ENCODE measurements around the gene CLECL1.

Gene CLECL1

DNA sequence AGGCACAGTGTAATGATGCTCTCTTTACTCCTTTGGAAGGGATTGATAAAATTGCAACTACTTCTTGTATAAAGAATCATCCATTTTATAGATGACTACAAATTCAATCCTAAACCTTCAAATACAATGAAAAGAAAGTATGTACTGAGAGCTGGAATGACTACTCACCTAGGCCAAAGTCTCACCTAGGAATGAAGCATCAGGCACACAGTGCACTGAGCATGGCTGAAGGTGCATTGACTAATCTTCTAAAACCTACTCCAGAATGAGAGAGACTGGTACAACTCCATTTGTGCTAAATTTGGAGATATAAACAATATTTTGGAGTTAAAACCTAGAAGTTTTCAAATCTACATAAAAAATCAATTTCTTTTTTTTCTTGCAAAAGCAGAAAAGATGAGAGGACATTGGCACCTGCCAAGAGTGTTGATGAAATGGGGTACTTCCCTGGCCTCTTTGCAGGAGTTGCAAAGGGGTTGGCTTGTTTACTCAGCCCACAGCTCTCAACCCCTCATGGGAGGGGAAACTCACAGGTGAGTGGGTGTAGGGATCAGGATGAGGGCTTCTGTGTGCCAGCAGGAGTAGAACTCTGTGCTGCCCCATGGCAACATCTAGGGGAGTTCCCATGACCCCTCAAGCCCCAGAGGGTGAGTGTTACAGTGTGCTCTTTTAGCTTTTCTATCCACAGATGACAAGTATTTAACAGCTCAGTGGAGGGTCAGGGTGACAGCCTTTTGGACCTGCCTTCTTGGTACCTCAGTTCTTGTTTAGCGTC lies 31.3 kb downstream of the CLECL1 start:
- Histone ChIP-seq H3K27me3 (replicated peaks; ENCODE audit: insufficient read depth, low read length) (no peaks in the 10 kb centered on the region), H3K4me1 (ENCODE audit: low read length) (peaks cover 8% of the 10 kb centered on the region), H3K9ac (ENCODE audit: low read length) (no peak overlapping the region), H4K20me1 (ENCODE audit: insufficient read depth, low read length) (no peaks in the 10 kb centered on the region), H3K9me2 (replicated peaks; ENCODE audit: insufficient read depth, low read length) (no peaks in the 10 kb centered on the region), H3K4me2 (ENCODE audit: low read depth, low read length) (no peak overlapping the region), H3K9me3 (replicated peaks; ENCODE audit: insufficient read depth, low read length) (no peaks in the 10 kb centered on the region), H3K4me3 (ENCODE audit: low read length) (no peak overlapping the region), H3K27ac (ENCODE audit: low read length) (no peak overlapping the region), H2AFZ (ENCODE audit: low read length) (no peak overlapping the region), H3K79me2 (ENCODE audit: low read length) (no peaks in the 10 kb centered on the region), H3K36me3 (replicated peaks; ENCODE audit: insufficient read depth, low read length) (no peaks in the 10 kb centered on the region), H3F3A (ENCODE audit: insufficient read depth, low read length) (peaks cover 8% of the 10 kb centered on the region)
- TF ChIP-seq EZH2phosphoT487 (IDR thresholded peaks at IDR 0.05; ENCODE audit: low read length) = no peak
- no peak for TF ChIP-seq EZH2 (optimal IDR thresholded peaks at IDR 0.05; ENCODE audit: low read depth, low read length)
- TF ChIP-seq, protein P1, sequence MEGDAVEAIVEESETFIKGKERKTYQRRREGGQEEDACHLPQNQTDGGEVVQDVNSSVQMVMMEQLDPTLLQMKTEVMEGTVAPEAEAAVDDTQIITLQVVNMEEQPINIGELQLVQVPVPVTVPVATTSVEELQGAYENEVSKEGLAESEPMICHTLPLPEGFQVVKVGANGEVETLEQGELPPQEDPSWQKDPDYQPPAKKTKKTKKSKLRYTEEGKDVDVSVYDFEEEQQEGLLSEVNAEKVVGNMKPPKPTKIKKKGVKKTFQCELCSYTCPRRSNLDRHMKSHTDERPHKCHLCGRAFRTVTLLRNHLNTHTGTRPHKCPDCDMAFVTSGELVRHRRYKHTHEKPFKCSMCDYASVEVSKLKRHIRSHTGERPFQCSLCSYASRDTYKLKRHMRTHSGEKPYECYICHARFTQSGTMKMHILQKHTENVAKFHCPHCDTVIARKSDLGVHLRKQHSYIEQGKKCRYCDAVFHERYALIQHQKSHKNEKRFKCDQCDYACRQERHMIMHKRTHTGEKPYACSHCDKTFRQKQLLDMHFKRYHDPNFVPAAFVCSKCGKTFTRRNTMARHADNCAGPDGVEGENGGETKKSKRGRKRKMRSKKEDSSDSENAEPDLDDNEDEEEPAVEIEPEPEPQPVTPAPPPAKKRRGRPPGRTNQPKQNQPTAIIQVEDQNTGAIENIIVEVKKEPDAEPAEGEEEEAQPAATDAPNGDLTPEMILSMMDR (IDR thresholded peaks at IDR 0.05; ENCODE audit: low read length) = no peak
- no peak for DNase-seq

DNA sequence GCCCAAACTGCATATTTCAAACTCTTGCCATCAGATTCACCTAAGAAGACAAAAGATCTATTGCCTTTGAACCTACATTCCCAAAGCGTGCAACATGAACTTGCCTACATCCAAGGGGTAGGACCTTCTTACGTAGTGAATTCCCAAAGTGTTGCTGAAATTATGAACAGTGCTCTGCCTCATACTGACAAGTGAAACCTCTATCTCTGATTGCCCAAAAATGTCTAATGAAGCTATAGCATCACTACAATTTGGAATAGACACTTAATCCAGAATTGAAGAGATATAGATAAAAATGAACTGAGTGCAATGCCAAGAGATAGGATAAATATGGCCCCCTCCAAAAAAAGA lies 32.3 kb downstream of the CLECL1 start:
- TF ChIP-seq, protein P1 (IDR thresholded peaks at IDR 0.05; ENCODE audit: low read length) = no peak
- TF ChIP-seq EZH2 (optimal IDR thresholded peaks at IDR 0.05; ENCODE audit: low read depth, low read length) (no peak), EZH2phosphoT487 (IDR thresholded peaks at IDR 0.05; ENCODE audit: low read length) (no peak)
- Histone ChIP-seq H3K9me2 (replicated peaks; ENCODE audit: insufficient read depth, low read length) (no peaks in the 10 kb centered on the region), H3K27ac (ENCODE audit: low read length) (no peak overlapping the region), H3K9me3 (replicated peaks; ENCODE audit: insufficient read depth, low read length) (no peaks in the 10 kb centered on the region), H3K36me3 (replicated peaks; ENCODE audit: insufficient read depth, low read length) (no peaks in the 10 kb centered on the region), H2AFZ (ENCODE audit: low read length) (no peak overlapping the region), H3K4me2 (ENCODE audit: low read depth, low read length) (no peak overlapping the region), H3K4me1 (ENCODE audit: low read length) (no peaks in the 10 kb centered on the region), H3K27me3 (replicated peaks; ENCODE audit: insufficient read depth, low read length) (no peaks in the 10 kb centered on the region), H3K4me3 (ENCODE audit: low read length) (no peak overlapping the region), H3K9ac (ENCODE audit: low read length) (no peak overlapping the region), H3K79me2 (ENCODE audit: low read length) (no peaks in the 10 kb centered on the region), H4K20me1 (ENCODE audit: insufficient read depth, low read length) (no peaks in the 10 kb centered on the region), H3F3A (ENCODE audit: insufficient read depth, low read length) (no peaks in the 10 kb centered on the region)
- no peak for DNase-seq

DNA sequence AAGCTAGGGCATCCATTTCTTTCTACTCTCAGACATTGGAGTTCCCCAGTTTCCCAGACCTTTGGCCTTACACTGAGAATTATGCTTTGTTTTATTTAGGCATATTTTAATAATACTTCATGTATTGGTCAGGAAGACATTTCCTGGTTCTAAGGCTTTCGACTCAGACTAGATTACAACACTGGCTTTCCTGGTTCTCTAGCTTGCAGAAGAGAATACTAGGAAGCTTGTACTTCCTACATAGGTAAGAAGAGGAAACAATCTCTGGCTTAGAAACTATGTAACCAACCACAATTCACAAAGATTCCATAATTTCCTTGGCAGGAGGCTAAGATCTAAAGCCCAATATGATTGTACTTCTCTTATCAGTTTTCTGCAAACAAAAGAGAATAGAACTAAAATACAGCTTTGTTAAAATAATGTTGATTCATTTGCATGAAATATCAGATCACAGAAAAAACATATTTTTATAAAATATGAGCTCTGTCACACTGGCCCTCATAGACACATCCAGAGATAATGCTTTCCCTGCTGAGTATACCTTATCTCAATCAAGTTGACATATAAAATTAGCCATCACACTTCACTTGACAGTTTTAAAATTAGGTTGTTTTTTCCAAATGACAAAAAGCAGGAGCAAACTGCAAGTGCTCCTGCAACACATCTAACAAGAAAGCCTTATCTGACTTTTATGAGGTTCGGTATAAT lies 32.8 kb downstream of the CLECL1 start:
- no peak for DNase-seq
- no peaks in the 10 kb centered on the region for H3K9me2 ChIP-seq (replicated peaks; ENCODE audit: insufficient read depth, low read length)

More for the DNA sequence above, 32.8 kb downstream of the CLECL1 start:
- Histone ChIP-seq H3F3A (ENCODE audit: insufficient read depth, low read length) (no peaks in the 10 kb centered on the region), H3K36me3 (replicated peaks; ENCODE audit: insufficient read depth, low read length) (no peaks in the 10 kb centered on the region), H3K9me3 (replicated peaks; ENCODE audit: insufficient read depth, low read length) (no peaks in the 10 kb centered on the region), H3K4me2 (ENCODE audit: low read depth, low read length) (no peak overlapping the region), H3K79me2 (ENCODE audit: low read length) (no peaks in the 10 kb centered on the region), H3K4me1 (ENCODE audit: low read length) (no peaks in the 10 kb centered on the region), H3K9ac (ENCODE audit: low read length) (no peak overlapping the region), H3K27me3 (replicated peaks; ENCODE audit: insufficient read depth, low read length) (no peaks in the 10 kb centered on the region), H3K4me3 (ENCODE audit: low read length) (no peak overlapping the region), H2AFZ (ENCODE audit: low read length) (no peak overlapping the region), H4K20me1 (ENCODE audit: insufficient read depth, low read length) (no peaks in the 10 kb centered on the region), H3K27ac (ENCODE audit: low read length) (no peak overlapping the region)
- TF ChIP-seq EZH2 (optimal IDR thresholded peaks at IDR 0.05; ENCODE audit: low read depth, low read length) = no peak

All from MM.1S (cell line).